Measurements from ENCODE around the gene PRR5L. TPM values are rescaled to one million over a fixed set of nuclear protein-coding genes. Genes with fewer than 3 reads are reported as not detected.

PRR5L gene
- total RNA-seq, 2 experiments from 2014 or later: 6.9 to 7.3 TPM

GRCh38 chr11:36436064-36436463 is 140.0 kb downstream of the PRR5L start:
- CTCF ChIA-PET: interaction anchor here (2.4 kb wide), 1 partner anchor 13 kb away, joined by 6 read pairs; no protein-coding TSS in a partner anchor
- Mint-ChIP-seq H3K4me1 (peaks cover 8% of the 10 kb centered on the region), H3K27ac (no peak overlapping the region), H3K4me3 (no peak overlapping the region), H3K9me3 (peaks cover 5% of the 10 kb centered on the region), H3K27me3 (no peaks in the 10 kb centered on the region), H3K36me3 (ENCODE audit: low read depth) (peaks cover 5% of the 10 kb centered on the region)
- POLR2A ChIA-PET: no interaction called here
- DNase-seq: no peak

DNA sequence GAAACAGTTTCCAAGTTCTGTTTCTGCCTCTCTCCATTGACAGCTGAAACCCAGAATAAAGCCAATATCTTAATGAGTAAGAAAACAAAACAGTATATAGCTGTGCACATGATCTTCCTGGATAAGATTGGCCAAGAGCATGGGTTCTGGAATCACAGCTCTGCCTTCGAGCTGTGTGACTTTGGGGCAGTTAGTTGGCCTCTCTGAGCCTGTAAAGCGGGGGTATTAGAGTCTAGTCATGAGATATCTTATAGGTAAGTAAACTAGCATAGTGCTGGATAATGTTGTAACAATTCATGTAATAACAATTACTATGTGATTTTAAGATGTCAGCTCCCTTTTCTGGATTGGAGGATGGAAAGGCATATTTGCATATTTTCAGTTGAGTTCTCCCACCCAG is 140.5 kb downstream of the PRR5L start:
- Mint-ChIP-seq H3K27me3 (no peaks in the 10 kb centered on the region), H3K36me3 (ENCODE audit: low read depth) (peaks cover 5% of the 10 kb centered on the region), H3K4me3 (no peak overlapping the region), H3K4me1 (peaks cover 6% of the 10 kb centered on the region), H3K9me3 (peaks cover 6% of the 10 kb centered on the region), H3K27ac (no peak overlapping the region)
- DNase-seq: no peak
- CTCF ChIA-PET: interaction anchor here (2.4 kb wide), 1 partner anchor 12 kb away, joined by 6 read pairs; no protein-coding TSS in a partner anchor
- POLR2A ChIA-PET: no interaction called here

DNA sequence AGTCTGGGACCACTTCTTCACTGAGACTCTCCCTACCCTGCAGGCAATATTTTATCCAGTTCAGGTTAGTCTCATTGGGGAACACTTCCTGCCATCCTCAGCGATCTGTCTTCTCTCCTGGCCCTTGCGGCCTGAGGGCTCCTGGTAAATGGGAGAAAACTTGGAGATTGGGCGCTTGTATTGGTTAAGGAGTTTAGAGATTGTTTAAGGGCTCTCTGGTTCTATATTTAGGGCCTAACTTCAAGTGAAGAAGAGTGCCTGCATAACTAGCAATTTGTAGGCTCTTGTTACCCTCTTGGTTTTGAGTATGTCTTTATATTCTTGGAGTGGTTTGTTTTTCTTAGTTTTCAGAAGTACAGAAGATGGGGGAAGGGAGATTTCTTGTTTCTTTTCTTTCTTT is 141.3 kb downstream of the PRR5L start:
- peaks cover 2% of the 10 kb centered on the region for H3K4me1 Mint-ChIP-seq
- H3K27ac Mint-ChIP-seq: no peak overlapping the region

DNA sequence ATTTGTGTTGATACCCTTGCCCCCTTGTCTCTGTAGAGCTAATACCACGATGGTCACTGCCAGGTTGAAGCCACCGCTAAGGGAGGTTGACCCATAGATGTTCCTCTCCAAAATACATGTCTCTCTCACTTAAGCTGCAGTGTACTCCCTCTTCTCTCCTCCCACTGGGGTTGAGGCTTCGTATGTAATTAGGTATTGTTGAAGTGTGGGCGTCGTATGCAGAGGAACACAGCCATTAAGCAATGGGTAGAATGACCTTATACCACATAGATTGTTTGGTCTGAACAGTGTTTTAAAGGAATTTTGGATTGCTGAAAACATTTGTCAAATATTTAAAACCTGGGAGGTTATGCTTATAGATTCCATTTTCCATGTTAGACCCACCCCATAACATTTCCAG is 142.0 kb downstream of the PRR5L start:
- ChIA-PET POLR2A (no interaction called here), CTCF (no interaction called here)
- peaks cover 2% of the 10 kb centered on the region for H3K4me1 Mint-ChIP-seq
- no peak overlapping the region for H3K27ac Mint-ChIP-seq
- H3K27me3 Mint-ChIP-seq: no peaks in the 10 kb centered on the region
- peaks cover 5% of the 10 kb centered on the region for H3K36me3 Mint-ChIP-seq (ENCODE audit: low read depth)
- peaks cover 6% of the 10 kb centered on the region for H3K9me3 Mint-ChIP-seq
- no peak for DNase-seq
- H3K4me3 Mint-ChIP-seq: no peak overlapping the region

More for the DNA sequence above, 141.3 kb downstream of the PRR5L start:
- POLR2A ChIA-PET: no interaction called here
- H3K4me3 Mint-ChIP-seq: no peak overlapping the region
- peaks cover 6% of the 10 kb centered on the region for H3K9me3 Mint-ChIP-seq
- CTCF ChIA-PET: interaction anchor here (2.4 kb wide), 1 partner anchor 12 kb away, joined by 6 read pairs; no protein-coding TSS in a partner anchor
- no peak for DNase-seq
- peaks cover 5% of the 10 kb centered on the region for H3K36me3 Mint-ChIP-seq (ENCODE audit: low read depth)
- H3K27me3 Mint-ChIP-seq: no peaks in the 10 kb centered on the region

- POLR2A ChIA-PET: interaction anchor here (1.1 kb wide), 1 partner anchor 10 kb away, joined by 3 read pairs; no protein-coding TSS in a partner anchor
- Mint-ChIP-seq H3K27ac (no peak overlapping the region), H3K4me1 (peaks cover 2% of the 10 kb centered on the region), H3K27me3 (peaks cover 6% of the 10 kb centered on the region), H3K9me3 (peaks cover 3% of the 10 kb centered on the region), H3K4me3 (no peak overlapping the region), H3K36me3 (ENCODE audit: low read depth) (no peaks in the 10 kb centered on the region)
- no peak for DNase-seq
- CTCF ChIA-PET: interaction anchor here (0.7 kb wide), 1 partner anchor 53 kb away, joined by 4 read pairs; no protein-coding TSS in a partner anchor
These were observed 145.6 kb downstream of the PRR5L start for GRCh38 chr11:36441610-36442208.

DNA sequence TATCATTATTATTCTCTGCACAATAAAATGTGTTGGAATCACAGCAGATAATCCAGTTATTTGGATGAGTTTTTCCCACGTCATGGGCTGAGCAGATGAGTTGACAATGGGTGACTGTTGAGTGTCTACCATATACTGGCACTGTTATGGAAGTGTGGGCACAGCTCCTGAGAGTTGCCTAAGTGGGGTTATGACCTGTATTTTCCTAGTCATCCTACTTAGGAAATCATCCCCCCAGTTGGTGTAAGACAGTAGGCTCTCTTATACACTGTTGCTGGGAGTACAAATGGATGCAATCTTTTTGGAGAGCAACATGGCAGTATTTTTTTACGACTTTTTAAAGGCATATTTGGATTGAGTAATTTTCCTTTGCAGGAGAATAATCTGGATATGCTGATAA is 147.6 kb downstream of the PRR5L start:
- ChIA-PET POLR2A (no interaction called here), CTCF (no interaction called here)
- Mint-ChIP-seq H3K36me3 (ENCODE audit: low read depth) (no peaks in the 10 kb centered on the region), H3K9me3 (peaks cover 3% of the 10 kb centered on the region), H3K27me3 (peaks cover 6% of the 10 kb centered on the region), H3K4me1 (peaks cover 2% of the 10 kb centered on the region), H3K4me3 (no peak overlapping the region), H3K27ac (no peak overlapping the region)
- DNase-seq: no peak

DNA sequence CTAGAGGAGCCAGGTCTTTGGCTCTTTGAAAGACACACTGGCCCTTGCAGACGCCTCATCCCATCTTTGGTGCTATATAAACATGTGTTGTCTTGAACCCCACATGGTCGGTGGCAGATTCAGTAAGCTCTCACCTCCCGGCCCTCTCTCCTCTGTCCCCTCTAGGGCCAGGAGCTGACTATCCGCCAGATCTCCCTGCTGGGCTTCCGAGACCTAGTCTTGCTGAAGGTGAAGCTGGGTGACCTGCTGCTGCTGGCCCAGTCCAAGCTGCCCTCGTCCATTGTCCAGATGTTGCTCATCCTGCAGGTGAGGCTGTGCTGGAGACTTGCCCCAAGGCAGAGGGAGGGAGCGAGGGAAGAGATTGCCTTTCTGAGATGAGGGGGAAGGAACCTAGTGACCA is 150.0 kb downstream of the PRR5L start:
- Mint-ChIP-seq H3K27ac (no peak overlapping the region), H3K27me3 (peaks cover 6% of the 10 kb centered on the region), H3K4me1 (peaks cover 16% of the 10 kb centered on the region), H3K9me3 (no peaks in the 10 kb centered on the region), H3K36me3 (ENCODE audit: low read depth) (no peaks in the 10 kb centered on the region), H3K4me3 (no peak overlapping the region)
- ChIA-PET CTCF (interaction anchor here (1.6 kb wide), 1 partner anchor 18 kb away, joined by 4 read pairs; no protein-coding TSS in a partner anchor), POLR2A (no interaction called here)
- no peak for DNase-seq

DNA sequence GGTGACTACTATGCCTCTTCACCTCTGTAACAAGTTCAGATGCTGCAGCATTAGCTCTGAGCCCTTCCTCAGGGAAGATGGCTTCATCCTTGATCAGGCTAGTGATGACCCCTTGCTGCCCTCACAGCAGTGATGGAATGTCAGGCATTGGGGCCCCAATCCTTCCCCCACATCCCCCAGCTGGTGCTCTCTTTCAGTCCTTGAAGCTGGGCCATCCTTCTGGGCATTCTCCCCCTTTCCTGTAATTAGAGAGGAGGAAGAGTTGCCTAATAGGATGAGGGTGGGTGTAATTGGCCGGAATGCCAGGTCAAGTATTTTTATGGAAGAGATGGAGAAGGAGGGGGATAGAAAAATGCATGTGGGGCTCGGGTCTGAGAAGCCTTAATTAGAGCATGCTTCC is 151.4 kb downstream of the PRR5L start:
- no peak overlapping the region for H3K27ac Mint-ChIP-seq

DNA sequence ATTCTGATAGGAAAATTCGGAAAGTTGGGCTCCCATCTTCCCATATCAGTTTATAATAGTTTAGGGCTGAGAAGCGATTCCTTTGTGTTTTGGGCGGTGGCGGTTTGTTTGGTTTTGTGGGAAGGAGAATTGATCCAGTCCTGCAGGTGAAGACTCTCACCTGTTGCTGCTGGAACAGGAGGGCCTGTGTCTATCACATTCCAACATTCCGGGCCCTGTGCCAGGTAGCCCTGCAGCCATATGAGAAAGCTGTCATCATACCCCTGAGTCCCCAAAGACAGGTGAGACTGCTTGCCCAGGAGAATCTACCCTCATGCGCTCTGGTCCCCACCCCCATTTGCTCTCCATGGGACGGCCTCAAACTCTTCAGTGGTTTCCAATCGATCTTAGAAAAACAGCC is 151.9 kb downstream of the PRR5L start:
- peaks cover 6% of the 10 kb centered on the region for H3K27me3 Mint-ChIP-seq
- POLR2A ChIA-PET: no interaction called here
- no peak for DNase-seq
- CTCF ChIA-PET: no interaction called here
- no peak overlapping the region for H3K27ac Mint-ChIP-seq
- peaks cover 31% of the 10 kb centered on the region for H3K4me1 Mint-ChIP-seq
- no peak overlapping the region for H3K4me3 Mint-ChIP-seq
- H3K9me3 Mint-ChIP-seq: no peaks in the 10 kb centered on the region
- no peaks in the 10 kb centered on the region for H3K36me3 Mint-ChIP-seq (ENCODE audit: low read depth)

More for the DNA sequence above, 151.4 kb downstream of the PRR5L start:
- no peaks in the 10 kb centered on the region for H3K9me3 Mint-ChIP-seq
- no peak for DNase-seq
- ChIA-PET CTCF (interaction anchor here (0.6 kb wide), 1 partner anchor 39 kb away, joined by 3 read pairs; no protein-coding TSS in a partner anchor), POLR2A (no interaction called here)
- H3K36me3 Mint-ChIP-seq (ENCODE audit: low read depth): no peaks in the 10 kb centered on the region
- H3K27me3 Mint-ChIP-seq: peaks cover 6% of the 10 kb centered on the region
- H3K4me1 Mint-ChIP-seq: peaks cover 27% of the 10 kb centered on the region
- H3K4me3 Mint-ChIP-seq: no peak overlapping the region

DNA sequence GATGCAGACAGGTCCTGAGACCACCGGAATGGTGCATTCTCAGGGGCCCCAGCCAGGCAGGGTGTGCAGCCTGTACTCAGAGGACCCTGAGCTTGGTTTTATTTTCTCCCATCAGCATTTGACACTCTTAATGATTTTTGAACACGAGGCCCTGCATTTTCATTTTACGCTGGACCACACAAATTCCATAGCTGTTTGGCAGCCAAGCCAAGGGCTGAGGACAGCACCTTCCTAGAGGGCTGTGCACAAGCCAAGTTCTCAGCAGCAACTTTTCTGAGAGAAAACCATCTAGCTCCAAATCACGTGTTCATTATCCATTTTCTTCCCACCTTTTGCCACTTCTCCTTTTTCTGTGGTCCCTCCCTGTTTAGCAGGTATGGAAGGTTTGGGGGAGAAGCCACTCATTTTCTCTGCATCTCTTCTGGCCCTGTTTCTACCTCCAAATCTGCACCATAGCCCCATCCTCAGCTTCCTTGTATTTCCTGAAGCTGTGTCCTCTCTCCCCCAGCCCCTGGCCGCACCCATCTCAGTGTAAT is 153.5 kb downstream of the PRR5L start:
- Mint-ChIP-seq H3K27me3 (peaks cover 6% of the 10 kb centered on the region), H3K36me3 (ENCODE audit: low read depth) (no peaks in the 10 kb centered on the region), H3K4me1 (peaks cover 45% of the 10 kb centered on the region), H3K9me3 (no peaks in the 10 kb centered on the region), H3K4me3 (peak overlapping the region; percentile 6), H3K27ac (peak overlapping the region; percentile 71)
- ChIA-PET CTCF (interaction anchor here (0.8 to 1.6 kb wide), 5 partner anchors 13 to 109 kb away, joined by 3 to 6 read pairs (median 4); no protein-coding TSS in a partner anchor), POLR2A (no interaction called here)
- no peak for DNase-seq

DNA sequence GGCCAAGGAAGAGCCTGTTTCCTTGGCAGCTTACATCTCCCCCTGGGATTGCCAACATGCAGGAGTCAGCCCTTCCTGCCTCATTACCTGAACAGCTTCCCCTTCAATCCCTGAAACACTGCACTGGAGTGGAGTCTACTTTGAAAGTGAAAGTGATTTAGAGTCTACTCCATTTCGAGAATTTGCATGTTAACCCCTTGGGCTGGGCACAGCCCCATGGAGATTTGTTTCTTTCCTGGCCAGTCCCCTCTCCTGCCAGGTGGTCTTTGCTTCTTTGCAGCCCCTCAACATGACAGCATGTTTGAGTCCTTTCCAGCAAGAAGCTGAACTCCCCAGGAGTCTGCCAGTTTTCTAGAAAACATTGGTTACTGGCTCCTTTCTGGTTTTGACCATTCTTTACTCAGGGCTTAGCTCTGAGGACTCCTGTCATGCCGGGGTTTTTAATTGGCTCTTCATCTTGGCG is 154.1 kb downstream of the PRR5L start:
- Mint-ChIP-seq H3K27ac (peak overlapping the region; percentile 71), H3K36me3 (ENCODE audit: low read depth) (no peaks in the 10 kb centered on the region), H3K9me3 (no peaks in the 10 kb centered on the region), H3K4me3 (peak overlapping the region; percentile 6), H3K4me1 (peaks cover 45% of the 10 kb centered on the region), H3K27me3 (peaks cover 2% of the 10 kb centered on the region)
- POLR2A ChIA-PET: no interaction called here
- DNase-seq: peak; percentile 11
- CTCF ChIA-PET: interaction anchor here (1.3 to 1.4 kb wide), 2 partner anchors 43 to 109 kb away, joined by 3 to 5 read pairs; no protein-coding TSS in a partner anchor

DNA sequence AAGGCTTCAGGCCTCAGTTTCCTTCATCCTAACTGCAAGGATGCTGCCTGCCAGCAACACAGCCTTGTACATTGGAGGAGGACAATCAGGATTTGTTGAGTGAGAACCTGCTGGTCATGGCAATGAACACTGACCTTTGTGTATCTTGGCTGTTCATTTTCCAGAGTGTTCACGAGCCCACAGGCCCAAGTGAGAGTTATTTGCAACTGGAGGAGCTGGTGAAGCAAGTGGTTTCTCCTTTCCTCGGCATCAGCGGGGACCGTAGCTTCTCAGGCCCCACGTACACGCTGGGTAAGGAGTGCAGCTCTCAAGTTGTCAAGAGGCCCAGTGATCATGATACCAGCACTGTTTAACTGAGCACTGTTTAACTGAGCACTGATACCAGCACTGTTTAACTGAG is 155.0 kb downstream of the PRR5L start:
- Mint-ChIP-seq H3K27me3 (no peaks in the 10 kb centered on the region), H3K27ac (peak overlapping the region; percentile 71), H3K36me3 (ENCODE audit: low read depth) (no peaks in the 10 kb centered on the region), H3K4me1 (peaks cover 45% of the 10 kb centered on the region), H3K4me3 (no peak overlapping the region), H3K9me3 (no peaks in the 10 kb centered on the region)
- ChIA-PET CTCF (no interaction called here), POLR2A (no interaction called here)
- no peak for DNase-seq

DNA sequence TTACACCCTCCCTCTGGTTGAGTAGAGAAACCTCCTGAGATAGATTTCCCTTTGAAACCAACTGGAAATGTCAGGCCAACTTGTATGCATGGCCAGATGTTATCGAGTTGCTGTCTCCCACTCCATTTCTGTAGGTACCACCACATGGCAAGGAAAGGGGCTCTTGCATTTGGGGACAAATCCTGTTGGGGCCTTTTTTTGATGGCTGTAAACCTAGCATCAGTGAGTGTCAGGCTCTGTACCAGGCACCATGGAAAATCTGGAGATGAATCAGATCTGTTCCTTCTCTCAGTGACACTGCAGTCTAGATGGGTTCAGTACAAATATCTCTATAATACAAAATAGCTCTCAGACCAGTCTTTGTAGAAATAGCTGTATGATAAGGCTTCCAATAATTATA is 155.6 kb downstream of the PRR5L start:
- H3K27me3 Mint-ChIP-seq: no peaks in the 10 kb centered on the region
- H3K9me3 Mint-ChIP-seq: no peaks in the 10 kb centered on the region
- no peaks in the 10 kb centered on the region for H3K36me3 Mint-ChIP-seq (ENCODE audit: low read depth)
- H3K27ac Mint-ChIP-seq: no peak overlapping the region
- POLR2A ChIA-PET: interaction anchor here (0.9 kb wide), 1 partner anchor 10 kb away, joined by 3 read pairs; no protein-coding TSS in a partner anchor
- no peak for DNase-seq
- H3K4me1 Mint-ChIP-seq: peaks cover 45% of the 10 kb centered on the region
- CTCF ChIA-PET: interaction anchor here (0.6 to 1.9 kb wide), 4 partner anchors 10 to 153 kb away, joined by 3 to 6 read pairs (median 4); no protein-coding TSS in a partner anchor
- no peak overlapping the region for H3K4me3 Mint-ChIP-seq
